Measurements from ENCODE around the gene KRTAP4-9. TPM values are rescaled to one million over a fixed set of nuclear protein-coding genes. Genes with fewer than 3 reads are reported as not detected.
A peak's percentile ranks its signal among the peaks of the same experiment; 100 is the strongest.
"Not testable (repeated sequence)": the region's sequence is repeated elsewhere in the genome, so short reads cannot be mapped to it uniquely, and the experiment has no call there.

Gene KRTAP4-9
- total and polyA plus RNA-seq, 2 of the 13 experiments (the other 11 are each of a cell fraction or from before 2014, with no cell fraction given), result not detected

DNA sequence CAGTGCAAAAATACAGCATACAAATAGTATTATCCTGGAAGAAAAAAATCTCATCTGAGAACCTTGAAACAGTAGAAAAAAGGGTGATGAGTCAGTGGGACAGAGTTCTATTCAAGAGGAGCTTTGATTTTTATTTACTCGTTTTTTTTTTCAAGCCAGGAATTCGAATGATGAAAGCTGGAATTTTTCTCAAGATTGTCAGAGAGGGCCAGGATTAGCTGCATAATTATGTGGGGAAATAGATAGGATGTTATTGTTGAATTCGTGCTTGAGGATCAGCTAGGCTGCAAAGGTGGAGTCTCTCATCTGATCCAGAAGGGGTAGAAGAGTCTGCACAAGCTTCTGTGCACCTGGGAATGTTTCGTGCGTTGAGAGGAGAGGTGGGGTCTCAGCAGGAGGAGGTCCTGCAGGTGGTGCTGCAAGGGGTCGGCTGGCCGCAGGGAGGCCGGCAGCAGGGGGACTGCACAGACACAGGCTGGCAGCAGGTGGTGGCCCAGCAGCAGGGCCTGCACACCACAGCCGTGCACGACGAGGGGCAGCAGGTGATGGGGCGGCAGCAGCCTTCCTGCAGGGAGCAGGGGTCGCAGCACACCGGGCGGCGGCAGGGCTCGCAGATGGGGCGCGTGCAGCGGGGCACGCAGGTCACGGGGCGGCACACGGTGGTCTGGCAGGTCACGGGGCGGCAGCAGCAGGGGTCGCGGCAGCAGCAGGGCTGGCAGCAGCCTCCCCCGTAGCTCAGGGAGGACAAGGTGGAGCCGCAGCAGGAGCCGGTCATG, 45.7 kb upstream of the KRTAP4-9 start (continued):
- peak; percentile 94 for TF ChIP-seq NCOA2 (CRISPR knock-in tag; IDR thresholded peaks at IDR 0.05)
- 0 out of 2 replicates have a peak, but pooled peaks have one; percentile 31 for TF ChIP-seq ZSCAN9 (CRISPR knock-in tag; IDR thresholded peaks at IDR 0.05; ENCODE audit: borderline replicate concordance)
- peak; percentile 24; the same call in 1 of the 2 replicates for TF ChIP-seq ZNF768 (CRISPR knock-in tag; IDR thresholded peaks at IDR 0.05)
- TF ChIP-seq, protein P1, sequence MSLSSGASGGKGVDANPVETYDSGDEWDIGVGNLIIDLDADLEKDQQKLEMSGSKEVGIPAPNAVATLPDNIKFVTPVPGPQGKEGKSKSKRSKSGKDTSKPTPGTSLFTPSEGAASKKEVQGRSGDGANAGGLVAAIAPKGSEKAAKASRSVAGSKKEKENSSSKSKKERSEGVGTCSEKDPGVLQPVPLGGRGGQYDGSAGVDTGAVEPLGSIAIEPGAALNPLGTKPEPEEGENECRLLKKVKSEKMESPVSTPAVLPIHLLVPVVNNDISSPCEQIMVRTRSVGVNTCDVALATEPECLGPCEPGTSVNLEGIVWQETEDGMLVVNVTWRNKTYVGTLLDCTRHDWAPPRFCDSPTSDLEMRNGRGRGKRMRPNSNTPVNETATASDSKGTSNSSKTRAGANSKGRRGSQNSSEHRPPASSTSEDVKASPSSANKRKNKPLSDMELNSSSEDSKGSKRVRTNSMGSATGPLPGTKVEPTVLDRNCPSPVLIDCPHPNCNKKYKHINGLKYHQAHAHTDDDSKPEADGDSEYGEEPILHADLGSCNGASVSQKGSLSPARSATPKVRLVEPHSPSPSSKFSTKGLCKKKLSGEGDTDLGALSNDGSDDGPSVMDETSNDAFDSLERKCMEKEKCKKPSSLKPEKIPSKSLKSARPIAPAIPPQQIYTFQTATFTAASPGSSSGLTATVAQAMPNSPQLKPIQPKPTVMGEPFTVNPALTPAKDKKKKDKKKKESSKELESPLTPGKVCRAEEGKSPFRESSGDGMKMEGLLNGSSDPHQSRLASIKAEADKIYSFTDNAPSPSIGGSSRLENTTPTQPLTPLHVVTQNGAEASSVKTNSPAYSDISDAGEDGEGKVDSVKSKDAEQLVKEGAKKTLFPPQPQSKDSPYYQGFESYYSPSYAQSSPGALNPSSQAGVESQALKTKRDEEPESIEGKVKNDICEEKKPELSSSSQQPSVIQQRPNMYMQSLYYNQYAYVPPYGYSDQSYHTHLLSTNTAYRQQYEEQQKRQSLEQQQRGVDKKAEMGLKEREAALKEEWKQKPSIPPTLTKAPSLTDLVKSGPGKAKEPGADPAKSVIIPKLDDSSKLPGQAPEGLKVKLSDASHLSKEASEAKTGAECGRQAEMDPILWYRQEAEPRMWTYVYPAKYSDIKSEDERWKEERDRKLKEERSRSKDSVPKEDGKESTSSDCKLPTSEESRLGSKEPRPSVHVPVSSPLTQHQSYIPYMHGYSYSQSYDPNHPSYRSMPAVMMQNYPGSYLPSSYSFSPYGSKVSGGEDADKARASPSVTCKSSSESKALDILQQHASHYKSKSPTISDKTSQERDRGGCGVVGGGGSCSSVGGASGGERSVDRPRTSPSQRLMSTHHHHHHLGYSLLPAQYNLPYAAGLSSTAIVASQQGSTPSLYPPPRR (CRISPR knock-in tag; IDR thresholded peaks at IDR 0.05; ENCODE audit: borderline replicate concordance), result peak; percentile 70; the same call in 1 of the 2 replicates
- 0 out of 2 replicates have a peak, but pooled peaks have one; percentile 18 for TF ChIP-seq THAP11 (CRISPR knock-in tag; IDR thresholded peaks at IDR 0.05)
- TF ChIP-seq RXRB (CRISPR knock-in tag; IDR thresholded peaks at IDR 0.05; ENCODE audit: borderline replicate concordance), result peak; percentile 89
- TF ChIP-seq FOXA3 (CRISPR knock-in tag; IDR thresholded peaks at IDR 0.05), result peak; percentile 83
- TF ChIP-seq ETV5 (CRISPR knock-in tag; IDR thresholded peaks at IDR 0.05; ENCODE audit: borderline replicate concordance), result peak; percentile 59; the same call in 1 of the 2 replicates
- TF ChIP-seq, protein P2, sequence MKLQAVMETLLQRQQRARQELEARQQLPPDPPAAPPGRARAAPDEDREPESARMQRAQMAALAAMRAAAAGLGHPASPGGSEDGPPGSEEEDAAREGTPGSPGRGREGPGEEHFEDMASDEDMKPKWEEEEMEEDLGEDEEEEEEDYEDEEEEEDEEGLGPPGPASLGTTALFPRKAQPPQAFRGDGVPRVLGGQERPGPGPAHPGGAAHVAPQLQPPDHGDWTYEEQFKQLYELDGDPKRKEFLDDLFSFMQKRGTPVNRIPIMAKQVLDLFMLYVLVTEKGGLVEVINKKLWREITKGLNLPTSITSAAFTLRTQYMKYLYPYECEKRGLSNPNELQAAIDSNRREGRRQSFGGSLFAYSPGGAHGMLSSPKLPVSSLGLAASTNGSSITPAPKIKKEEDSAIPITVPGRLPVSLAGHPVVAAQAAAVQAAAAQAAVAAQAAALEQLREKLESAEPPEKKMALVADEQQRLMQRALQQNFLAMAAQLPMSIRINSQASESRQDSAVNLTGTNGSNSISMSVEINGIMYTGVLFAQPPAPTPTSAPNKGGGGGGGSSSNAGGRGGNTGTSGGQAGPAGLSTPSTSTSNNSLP (IDR thresholded peaks at IDR 0.05; ENCODE audit: low read depth, low read length), result peak; percentile 98
- peak; percentile 14; the same call in 1 of the 2 replicates for TF ChIP-seq ATF7 (IDR thresholded peaks at IDR 0.05)
- TF ChIP-seq ATF7 (CRISPR knock-in tag; IDR thresholded peaks at IDR 0.05); SOX6 (IDR thresholded peaks at IDR 0.05); CREM (CRISPR knock-in tag; IDR thresholded peaks at IDR 0.05): not testable (repeated sequence)
- TF ChIP-seq, protein P3, sequence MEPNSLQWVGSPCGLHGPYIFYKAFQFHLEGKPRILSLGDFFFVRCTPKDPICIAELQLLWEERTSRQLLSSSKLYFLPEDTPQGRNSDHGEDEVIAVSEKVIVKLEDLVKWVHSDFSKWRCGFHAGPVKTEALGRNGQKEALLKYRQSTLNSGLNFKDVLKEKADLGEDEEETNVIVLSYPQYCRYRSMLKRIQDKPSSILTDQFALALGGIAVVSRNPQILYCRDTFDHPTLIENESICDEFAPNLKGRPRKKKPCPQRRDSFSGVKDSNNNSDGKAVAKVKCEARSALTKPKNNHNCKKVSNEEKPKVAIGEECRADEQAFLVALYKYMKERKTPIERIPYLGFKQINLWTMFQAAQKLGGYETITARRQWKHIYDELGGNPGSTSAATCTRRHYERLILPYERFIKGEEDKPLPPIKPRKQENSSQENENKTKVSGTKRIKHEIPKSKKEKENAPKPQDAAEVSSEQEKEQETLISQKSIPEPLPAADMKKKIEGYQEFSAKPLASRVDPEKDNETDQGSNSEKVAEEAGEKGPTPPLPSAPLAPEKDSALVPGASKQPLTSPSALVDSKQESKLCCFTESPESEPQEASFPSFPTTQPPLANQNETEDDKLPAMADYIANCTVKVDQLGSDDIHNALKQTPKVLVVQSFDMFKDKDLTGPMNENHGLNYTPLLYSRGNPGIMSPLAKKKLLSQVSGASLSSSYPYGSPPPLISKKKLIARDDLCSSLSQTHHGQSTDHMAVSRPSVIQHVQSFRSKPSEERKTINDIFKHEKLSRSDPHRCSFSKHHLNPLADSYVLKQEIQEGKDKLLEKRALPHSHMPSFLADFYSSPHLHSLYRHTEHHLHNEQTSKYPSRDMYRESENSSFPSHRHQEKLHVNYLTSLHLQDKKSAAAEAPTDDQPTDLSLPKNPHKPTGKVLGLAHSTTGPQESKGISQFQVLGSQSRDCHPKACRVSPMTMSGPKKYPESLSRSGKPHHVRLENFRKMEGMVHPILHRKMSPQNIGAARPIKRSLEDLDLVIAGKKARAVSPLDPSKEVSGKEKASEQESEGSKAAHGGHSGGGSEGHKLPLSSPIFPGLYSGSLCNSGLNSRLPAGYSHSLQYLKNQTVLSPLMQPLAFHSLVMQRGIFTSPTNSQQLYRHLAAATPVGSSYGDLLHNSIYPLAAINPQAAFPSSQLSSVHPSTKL (CRISPR knock-in tag; IDR thresholded peaks at IDR 0.05), result peak; percentile 99
- peak; percentile 80 for TF ChIP-seq SOX6 (CRISPR knock-in tag; IDR thresholded peaks at IDR 0.05)
- peak; percentile 85 for TF ChIP-seq RCOR2 (CRISPR knock-in tag; IDR thresholded peaks at IDR 0.05)
- 0 out of 2 replicates have a peak, but pooled peaks have one; percentile 40 for TF ChIP-seq ZNF292 (CRISPR knock-in tag; IDR thresholded peaks at IDR 0.05; ENCODE audit: borderline replicate concordance, low read depth)
- TF ChIP-seq CREM (IDR thresholded peaks at IDR 0.05), result peak; percentile 90
- TF ChIP-seq CEBPG (CRISPR knock-in tag; IDR thresholded peaks at IDR 0.05), result peak; percentile 59
- peak; percentile 11; the same call in 1 of the 2 replicates for TF ChIP-seq CEBPB (IDR thresholded peaks at IDR 0.05; ENCODE audit: borderline replicate concordance, low read depth, low read length)

All from HepG2 (cell line).